ENCODE results near the gene NFIL3.

Gene NFIL3

DNA sequence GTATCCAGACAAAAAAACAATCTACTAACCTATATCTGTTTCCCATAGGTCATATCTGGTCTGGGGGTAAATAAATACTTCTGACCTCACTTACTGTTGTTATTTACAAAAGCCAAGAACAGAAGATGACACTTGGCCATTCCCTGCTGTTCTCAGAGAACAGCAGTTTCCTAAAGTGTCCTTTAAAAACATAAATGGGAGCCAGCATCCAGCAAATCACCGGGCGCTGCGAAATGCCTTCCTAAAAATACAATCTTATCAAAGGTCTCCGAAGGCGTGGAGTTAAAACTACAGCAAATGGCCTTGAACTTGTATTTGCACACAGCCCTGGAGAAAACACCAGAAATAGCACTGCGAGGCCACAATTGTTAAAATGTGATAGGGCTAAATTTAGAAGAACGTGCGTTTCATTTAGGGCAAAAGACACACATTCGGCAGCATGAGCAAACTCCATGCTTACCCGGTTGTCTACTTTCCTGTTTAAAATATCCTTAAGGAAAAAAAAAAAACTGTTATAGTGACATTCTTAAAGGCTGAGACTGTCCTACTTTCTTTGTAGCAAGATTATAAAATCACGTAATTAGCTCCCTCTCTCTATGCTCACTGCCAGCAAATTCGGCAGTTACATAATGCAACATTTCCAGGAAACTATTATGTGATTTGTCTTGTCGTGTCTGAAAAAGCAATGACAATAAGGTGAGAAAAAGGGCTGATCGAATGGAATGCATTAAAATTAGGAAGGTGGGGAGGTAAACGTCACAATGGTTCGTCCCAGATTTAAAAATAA is 1.5 kb downstream of the NFIL3 start:
- DNase-seq (ENCODE audit: low read depth) = peak; percentile 46

DNA sequence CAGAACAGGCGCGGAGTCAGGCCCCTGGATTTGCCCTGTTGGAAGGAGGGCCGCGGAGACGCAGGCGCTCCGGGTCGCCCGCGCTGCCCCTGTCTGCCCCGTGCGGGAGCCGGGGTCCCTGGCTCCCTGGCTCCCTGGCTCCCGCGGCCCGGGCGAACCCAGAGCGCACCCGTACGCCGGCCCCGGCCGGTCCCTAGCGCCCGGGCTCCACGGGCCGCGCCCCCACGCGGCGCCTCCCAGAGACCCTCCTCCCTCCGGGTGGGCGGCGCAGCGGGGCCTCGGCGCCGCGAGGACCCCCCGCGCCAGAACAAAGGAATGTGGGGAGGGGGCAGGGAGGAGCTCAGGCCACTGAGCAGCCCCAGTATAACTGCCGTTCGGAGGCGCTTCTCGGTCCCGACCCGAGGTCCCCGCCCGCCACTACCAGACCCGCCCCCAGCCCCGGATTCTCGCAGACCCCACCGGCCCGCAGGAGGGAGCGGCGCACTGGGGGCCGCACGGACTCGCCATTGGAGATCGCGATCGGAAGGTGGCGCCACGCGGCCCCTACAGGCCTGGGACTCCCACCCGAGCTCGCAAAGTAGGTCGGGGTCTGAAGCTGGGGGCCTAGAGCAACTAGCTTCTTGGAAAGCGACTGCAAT is 2.4 kb downstream of the NFIL3 start:
- DNase-seq (ENCODE audit: low read depth) = no peak

DNA sequence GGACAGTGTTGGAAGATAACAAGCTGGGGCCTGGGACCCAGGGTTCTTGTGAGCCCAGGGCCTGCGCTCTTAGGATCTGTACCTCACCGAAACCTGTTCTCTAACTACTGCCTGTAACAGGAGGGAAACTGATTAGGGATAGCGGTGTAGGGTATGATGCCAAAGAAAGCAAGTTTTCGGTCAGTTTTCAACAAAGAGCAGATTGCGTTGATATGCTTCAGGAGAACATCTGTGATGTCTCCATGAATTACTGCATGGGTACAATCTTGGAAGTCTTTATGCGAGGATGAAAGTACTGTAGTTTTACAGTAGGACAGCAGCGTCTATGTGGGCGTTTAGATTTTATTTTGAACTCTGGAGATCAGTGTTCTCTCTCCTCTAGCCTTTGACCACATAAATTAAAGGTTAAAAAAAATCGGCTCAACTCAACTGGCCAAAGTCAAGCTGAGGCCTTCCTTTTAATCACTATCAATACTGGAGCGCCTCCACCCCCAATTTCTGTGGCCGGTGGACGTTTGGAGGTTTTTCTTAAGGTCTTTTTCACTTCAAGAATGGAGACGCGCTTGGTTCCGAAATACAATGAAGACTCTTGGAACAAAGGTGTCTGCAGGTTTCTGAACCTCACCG is 3.0 kb downstream of the NFIL3 start:
- DNase-seq (ENCODE audit: low read depth) = no peak

- DNase-seq (ENCODE audit: low read depth) = peak; percentile 86
Measured at GRCh38 chr9:91419222-91420191, 4.1 kb downstream of the NFIL3 start.

DNA sequence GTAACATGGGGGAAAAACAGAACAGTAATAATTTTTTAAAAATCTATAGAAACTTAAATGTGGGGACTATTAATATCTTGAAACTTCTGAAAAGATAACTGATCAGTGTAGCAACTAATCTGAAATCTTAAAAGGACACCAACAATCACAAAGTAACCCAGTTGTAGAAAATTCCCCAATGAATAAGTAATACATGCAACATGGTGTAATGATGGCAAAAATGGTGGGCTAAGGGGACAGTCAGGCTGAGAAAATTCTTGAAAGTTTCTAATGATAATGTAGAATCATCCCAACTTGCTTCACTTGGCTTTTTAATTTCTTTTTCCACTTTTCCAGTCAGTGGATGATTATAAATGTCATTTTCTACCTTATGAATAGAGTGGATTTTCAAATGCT is 5.4 kb downstream of the NFIL3 start:
- no peak for DNase-seq (ENCODE audit: low read depth)

DNA sequence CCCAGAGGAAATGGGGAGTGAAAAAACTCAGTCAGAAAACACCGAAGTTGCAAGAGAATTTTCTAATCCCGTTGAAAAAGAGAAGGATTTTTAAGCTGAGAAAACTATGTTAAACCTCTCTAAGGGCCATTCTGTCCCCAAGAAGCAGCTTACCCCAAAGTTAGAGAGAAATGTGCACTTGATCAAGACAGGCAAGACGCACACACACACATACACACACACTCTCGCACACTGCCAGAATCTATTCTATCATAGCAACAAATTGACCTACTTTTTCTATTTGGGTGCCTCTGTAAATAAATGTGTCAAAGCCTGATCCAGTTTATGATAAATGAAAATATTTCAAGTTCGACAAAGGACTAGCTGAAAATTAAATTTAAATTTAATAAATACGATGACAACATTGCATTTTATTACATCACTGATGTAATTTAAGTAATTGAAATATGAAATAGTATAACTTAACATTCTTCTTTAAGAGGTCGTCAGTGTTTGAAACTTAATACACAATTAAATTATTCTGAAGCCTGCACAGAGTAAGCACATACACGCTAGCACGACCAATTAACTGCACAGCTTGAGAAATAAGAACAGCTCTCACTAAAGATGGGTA is 5.9 kb downstream of the NFIL3 start:
- no peak for DNase-seq (ENCODE audit: low read depth)

GRCh38 chr9:91416096-91416712 is 7.4 kb downstream of the NFIL3 start:
- DNase-seq (ENCODE audit: low read depth) = no peak

GRCh38 chr9:91415290-91415689 is 8.3 kb downstream of the NFIL3 start:
- DNase-seq (ENCODE audit: low read depth) = no peak

GRCh38 chr9:91412941-91413340 is 10.7 kb downstream of the NFIL3 start:
- DNase-seq (ENCODE audit: low read depth) = no peak

- DNase-seq (ENCODE audit: low read depth) = no peak
Measured at GRCh38 chr9:91411096-91411771, 12.4 kb downstream of the NFIL3 start.

- DNase-seq (ENCODE audit: low read depth) = no peak
Measured at GRCh38 chr9:91410161-91410560, 13.5 kb downstream of the NFIL3 start.

- DNase-seq (ENCODE audit: low read depth) = no peak
Measured at GRCh38 chr9:91408475-91408874, 15.2 kb downstream of the NFIL3 start.

GRCh38 chr9:91407580-91408318 is 15.9 kb downstream of the NFIL3 start:
- DNase-seq (ENCODE audit: low read depth) = no peak

DNA sequence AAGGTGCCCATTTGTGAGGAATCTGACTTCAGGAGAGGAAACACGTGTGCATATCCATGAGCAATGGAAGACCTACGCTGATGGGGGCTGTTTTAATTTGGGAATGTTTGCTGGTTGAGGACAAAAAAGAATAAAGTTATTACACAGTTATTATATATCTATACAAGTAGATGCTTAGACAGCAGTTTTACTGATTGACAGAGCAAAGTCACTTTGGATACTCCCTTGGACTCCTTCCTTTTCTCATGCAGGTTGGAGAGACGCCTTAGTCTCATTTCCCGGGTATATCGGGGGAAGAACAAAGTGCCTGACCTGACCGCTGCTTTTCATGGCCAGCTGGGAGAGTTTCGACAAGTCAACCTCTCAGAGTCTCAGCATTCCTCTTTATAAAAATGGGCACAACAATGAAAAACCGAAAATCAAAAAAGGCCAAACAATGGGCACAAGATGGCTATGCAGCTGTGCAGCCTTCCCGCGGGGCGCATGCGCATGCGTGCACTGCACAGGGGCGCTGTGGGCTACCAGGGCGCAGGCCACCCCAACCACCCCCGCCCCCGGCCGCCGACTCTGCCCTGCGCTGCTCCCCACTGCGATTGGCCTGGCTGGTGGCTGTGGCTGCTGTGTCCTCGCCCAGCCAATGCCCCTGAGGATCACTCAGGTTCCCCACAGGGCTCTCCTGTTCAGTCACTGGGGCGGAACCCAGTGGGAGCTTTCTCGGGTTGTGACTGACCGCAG is 18.1 kb downstream of the NFIL3 start:
- no peak for DNase-seq (ENCODE audit: low read depth)

DNA sequence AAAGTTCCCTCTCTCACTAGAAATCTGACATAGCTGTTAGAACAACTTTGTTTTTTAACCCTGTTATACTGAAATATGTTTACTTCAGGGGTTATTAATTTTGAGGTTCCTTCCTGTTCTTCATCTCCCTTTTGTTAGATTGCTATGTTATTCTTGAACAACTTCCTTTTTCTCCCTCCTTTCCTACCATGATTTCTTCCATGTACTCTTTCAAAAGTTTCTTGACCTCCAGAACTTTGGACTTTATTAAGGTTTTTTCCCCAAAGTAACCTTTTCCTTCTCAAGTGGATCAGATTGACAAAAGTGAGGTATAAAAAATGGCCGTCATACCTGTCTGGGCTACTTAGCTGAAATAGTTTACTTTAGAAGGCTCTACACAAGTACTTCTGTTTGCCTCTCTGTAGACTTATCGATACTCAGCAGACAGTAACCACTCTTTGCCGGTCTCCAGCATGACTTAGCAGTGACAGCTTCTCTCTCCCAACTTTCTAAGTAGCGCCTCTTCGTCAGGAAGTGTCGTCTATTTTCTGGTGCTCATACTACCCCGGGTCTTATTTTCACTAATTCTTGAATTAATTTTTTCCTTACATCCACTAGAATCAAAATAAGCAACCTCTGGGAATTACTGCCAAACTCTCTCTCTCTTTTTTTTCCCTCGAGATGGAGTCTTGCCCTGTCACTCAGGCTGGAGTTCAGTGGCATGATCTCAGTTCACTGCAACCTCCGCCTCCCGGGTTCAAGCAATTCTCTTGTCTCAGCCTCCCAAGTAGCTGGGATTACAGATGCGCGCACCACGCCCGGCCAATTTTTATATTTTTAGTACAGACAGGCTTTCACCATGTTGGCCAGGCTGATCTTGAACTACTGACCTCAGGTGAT is 19.7 kb downstream of the NFIL3 start:
- DNase-seq (ENCODE audit: low read depth) = no peak

GRCh38 chr9:91398926-91399325 is 24.7 kb downstream of the NFIL3 start:
- DNase-seq (ENCODE audit: low read depth) = no peak

DNA sequence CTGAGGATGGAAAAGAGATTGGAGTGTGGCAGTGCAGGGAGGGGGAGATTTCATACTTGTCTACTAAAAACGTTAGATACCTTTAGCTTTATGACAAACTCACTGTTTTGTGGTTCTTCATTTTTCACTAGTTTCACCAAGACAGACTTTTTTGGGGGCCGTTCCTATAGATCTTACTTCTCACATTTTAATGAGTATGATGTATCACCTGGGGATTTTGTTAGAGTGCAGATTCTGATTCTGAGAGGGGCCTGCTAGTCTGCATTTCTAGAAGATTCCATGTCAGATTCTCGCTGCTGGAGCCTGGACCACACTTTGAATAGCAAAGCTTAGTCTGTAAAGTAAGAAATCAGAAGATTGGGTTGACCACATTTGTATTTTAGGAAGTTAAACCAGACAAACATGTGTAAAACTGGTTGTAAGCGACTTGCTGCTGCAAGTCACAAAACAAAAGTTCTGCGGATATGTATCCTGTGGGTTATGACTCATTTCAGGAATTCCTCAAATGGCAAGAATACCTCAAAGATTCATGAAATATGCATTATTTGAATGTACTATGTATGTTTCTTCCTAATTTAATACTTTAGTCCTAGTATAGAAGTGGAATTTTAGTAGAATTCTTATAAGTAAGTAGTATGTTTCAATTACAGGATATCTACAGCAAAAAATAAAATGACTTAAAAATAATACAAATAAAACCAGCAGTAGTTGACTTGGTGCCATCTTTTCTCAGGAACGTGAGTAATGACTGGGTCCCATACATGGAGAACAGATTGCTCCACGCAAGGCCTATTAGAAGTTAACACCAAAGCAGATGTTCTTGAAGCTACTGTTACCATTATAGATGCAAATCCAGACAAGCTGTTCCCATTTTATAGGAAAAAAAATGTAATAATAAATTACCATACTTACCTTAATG is 27.8 kb downstream of the NFIL3 start:
- peak; percentile 46 for DNase-seq (ENCODE audit: low read depth)
